GM19455 (cell line): ENCODE results near the gene TMA16.
"Not testable (repeated sequence)": the region's sequence is repeated elsewhere in the genome, so short reads cannot be mapped to it uniquely, and the experiment has no call there.

Experiments
- ATAC-seq: cut with Tn5 transposase; IDR thresholded peaks from one replicate; pipeline ENCODE4 v1.9.1; 2021; ENCODE audit not compliant: unreplicated experiment

Gene TMA16

GRCh38 chr4:163494360-163495241, at the start of gene TMA16:
Gene TMA16, plus strand, starts transcription at chr4:163494690. Its CDS starts 112 bp downstream, at chr4:163494802.
- ATAC-seq = peak; percentile 82

DNA sequence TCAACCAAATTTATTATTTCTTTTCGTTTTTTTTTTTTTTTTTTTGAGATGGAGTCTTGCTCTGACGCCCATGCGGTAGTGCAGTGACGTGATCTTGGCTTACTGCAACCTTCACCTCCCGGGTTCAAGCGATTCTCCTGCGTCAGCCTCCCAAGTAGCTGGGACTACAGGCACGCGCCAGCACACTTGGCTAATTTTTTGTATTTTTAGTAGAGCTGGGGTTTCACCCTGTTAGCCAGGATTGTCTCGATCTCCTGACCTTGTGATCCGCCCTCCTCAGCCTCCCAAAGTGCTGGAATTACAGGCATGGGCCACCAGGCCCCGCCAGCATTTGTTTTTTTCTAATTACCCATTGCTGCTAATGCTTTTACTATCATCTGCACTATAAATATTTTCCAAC, 47.5 kb upstream of the TMA16 start:
- ATAC-seq = not testable (repeated sequence)

- ATAC-seq = no peak
Observed at GRCh38 chr4:163447481-163447880, 47.0 kb upstream of the TMA16 start.

DNA sequence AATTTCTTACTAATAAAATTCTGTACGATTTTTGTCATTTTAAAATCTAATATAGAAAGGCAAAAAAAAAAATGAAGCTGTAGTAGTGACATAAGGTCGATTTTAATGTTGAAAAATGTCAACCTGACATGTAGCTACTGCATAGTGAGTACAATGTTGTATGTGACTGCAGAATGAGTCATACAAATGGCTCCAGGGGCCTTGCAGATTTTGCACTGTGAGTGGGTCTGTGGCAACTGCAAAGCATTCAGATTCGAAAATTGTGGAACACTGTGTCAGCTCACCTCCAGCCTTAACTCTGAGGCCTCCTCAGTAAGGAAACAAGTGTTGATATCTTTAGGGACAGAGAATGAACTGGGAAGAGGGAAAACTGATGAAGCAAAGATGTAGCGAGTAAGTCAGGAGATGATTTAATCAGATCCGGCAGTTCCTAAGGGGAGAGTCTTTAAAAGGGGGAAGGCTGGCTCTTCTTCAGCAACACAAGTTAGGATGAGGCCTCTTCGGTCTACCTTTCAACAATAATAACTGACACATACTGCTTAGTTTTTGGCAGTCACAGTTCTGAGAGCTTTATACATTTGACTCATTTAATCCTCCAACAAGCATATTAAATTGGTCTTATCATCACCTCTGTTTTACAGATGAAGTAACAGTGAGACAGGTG, 45.8 kb upstream of the TMA16 start:
- ATAC-seq = no peak

- ATAC-seq = no peak
Observed at GRCh38 chr4:163462556-163462955, 31.9 kb upstream of the TMA16 start.

DNA sequence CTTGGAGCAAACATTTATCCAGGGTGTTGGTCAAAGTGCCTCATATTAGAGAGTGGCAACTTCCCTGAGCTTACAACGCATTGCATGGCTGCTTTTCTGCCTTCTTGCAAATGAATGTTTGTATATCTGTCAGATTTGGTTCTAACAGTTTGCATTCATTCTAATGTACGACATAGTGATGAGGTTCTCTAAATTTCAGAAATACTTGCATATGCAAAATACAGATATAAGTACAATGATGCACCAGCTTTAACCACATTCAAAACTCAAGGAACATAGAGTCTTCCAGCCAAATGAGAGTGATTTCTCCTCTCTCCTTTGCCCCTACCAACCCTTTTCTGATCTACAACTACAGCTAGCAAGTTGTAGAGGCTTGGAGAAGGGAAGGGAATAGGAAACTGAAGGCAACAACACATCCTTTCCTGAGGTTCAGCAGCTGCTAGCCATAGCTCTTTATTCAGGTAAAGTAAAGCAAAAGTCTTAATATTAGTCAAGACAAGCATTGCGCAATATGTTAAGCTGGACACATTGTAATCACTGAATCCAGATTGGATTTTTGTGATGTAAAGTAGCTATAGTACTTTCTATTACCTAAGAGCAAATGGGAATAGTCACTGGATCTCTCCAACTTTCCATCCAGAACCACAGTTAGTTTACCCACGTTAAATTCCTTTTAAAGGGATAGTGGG, 27.3 kb upstream of the TMA16 start:
- no peak for ATAC-seq

DNA sequence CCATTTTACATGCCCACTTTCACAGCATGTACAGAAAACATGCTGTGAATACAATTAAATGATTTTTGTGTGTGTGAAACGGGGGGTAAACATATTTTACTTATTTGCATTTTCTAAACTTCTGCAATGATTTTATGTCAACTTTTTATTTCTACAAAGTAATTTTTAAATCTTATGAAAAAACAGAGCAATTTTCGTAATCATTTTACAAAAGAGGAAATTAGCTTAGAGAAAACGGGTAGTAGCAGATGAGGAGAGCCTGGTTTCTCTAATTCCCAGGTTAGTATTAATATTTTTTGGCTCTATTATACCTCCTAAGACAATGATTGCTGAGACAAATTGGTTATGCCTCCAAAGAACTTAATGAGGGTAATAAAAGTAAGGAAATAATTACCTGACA, 24.1 kb upstream of the TMA16 start:
- ATAC-seq = no peak

DNA sequence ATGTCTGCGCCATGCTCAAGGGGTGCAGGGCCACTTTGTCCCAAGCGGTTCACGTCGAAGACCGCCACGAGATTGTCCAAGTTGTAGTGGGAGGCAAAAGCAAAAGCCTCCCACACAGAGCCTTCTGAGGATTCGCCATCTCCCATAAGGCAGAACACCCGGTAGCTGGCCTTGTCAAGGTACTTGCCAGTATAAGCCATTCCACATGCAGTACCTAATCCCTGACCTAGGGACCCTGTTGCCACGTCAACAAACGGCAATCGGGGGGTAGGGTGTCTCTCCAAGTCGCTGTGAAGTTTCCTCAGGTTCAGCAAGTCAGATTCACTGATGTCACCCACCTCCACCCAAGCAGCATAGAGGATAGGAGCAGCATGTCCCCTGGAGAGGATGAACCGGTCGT, 21.4 kb upstream of the TMA16 start:
- no peak for ATAC-seq

DNA sequence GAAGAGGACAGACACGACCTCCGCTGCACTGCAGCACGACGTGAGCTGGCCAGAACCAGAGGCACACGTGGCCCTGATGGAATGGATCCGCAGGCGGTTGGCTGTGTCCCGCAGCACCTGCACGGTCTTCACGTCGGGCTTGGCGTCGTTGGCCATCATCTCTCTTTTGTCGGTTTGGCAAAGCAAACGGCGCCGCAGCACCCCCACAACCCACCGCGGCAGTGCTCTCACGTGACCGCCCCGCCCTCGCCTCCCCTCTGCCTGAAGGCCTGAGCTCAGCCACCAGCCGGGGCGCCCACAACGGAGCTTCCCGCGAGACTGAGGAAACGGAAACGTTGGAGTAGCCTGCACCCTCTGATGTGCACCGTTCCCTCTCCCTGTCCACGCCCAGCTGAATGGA, 20.9 kb upstream of the TMA16 start, which contains the start of gene TKTL2:
Gene TKTL2 (minus strand): TSS at position 179 of the 400 bp plus-strand sequence. CDS start 20 bp downstream, at position 159.
- no peak for ATAC-seq

DNA sequence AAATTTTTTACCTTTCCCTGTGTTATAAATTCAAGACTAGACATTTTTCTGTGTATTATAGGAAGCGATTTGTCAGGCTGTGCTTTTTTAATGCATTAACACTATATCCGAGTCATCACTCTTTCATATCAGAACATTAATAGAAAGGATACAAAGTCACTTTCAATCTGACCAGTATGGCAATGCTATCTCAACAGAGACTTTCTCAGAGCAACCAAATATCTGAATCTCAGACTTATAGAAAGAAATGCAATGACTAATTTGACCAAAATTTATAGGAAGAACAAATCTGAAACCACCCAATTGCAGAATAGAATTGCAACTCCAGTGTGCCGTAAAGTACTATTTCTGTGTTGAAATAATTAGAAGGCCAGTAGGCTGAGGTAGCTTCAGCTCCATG, 20.5 kb upstream of the TMA16 start:
- no peak for ATAC-seq

DNA sequence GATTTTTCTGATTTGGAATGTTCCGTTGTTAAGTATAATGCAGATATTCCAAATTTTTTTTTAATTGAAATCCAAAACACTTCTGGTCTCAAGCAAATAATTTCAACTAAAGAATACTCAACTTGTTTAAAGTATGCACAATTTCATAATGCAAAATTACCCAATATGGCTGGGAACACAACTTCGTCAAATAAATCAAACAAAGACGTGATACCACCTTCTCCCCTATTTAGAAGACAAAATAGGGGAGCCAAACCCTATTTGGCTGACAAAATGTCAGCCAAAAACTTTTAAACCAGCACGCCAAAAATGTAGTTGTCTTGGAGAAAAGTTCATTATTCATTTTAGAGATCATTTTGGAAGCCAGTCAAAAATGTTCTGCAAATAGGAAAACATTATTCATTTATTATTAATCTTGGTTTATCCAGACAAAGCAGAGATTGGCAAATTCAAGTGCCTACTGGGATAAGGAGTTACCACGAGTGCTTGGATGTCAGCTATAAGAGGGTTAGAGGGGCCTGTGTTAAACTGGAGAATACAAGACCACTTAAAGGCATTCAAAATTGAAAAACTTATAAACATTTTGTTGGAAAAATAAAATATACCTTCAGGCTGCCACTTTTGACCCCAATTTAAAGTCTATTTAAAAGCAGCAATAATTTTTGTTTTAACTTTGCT, 17.6 kb upstream of the TMA16 start:
- ATAC-seq = no peak

DNA sequence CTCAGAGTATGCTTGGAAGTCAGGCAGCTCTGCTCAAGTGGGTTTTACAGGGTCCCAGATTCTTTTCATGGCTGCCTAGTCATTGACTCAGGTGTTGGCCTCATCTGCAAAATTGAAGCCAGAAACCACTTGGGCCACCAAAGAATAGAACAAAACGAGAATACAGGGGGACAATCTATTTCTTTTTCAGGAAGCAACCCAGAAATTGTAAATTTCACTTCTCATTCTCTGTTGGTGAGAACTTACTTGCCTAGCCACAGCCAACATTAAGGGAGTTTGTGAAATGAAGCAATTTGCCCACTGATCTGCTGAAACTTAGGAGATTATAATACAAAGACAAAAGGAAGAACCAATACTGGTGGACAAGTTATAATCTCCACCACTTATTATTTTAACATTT, 12.3 kb upstream of the TMA16 start:
- peak; percentile 65 for ATAC-seq

GRCh38 chr4:163484906-163485305, 9.6 kb upstream of the TMA16 start:
- peak; percentile 49 for ATAC-seq

DNA sequence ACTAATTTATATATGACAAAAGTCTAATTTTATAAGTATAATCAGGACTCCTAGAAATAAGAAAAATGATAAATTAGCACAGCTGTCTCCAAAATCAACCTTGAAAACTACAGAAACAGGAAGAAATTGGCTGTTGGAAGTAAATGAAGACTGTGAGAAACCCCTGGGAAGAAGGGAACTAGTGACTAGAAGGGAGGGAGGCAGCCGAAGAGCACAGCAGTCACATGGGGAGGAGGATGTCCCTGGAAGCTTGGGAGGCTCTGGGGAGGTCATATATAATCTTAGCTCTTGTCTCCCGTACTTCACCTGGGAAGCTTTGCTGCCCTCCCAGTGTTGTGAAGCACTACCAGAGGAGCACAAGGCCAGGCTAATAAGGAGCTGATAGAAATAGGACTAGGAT, 8.9 kb upstream of the TMA16 start:
- no peak for ATAC-seq

DNA sequence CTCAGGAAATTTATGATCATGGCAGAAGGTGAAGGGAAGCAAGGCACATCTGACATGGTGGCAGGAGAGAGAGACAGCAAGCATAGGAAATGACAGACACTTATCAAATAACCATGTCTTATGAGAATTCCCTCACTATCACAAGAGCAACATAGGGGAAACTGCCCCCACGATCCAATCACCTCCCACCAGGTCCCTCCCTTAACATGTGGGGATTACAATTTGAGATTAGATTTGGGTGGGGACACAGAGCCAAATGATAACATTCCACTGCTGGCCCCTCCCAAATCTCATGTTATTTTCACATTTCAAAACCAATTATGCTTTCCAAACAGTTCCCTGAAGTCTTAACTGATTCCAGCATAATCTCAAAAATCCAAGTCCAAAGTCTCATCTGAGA, 8.2 kb upstream of the TMA16 start:
- ATAC-seq = no peak

DNA sequence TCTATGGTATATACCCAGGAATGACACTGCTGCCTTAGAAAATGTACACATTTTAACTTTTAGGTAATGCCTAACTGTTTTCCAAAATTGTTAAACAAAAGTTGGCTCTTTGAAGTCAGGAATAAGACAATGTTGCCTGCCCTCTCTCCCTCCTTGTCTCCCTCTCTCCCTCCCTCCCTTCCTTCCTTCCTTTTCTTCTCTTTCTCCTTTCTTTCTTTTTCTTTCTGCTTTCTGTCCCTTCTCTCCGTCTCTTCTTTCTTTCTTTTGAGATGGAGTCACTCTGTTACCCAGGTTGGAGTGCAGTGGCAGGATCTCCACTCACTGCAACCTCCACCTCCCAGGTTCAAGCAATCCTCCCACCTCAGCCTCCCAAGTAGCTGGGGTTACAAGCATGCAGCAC, 4.6 kb upstream of the TMA16 start:
- ATAC-seq = no peak

- ATAC-seq = no peak
Observed at GRCh38 chr4:163492951-163493504, 1.5 kb upstream of the TMA16 start.

GRCh38 chr4:163493643-163494359, 689 bp upstream of the TMA16 start:
- no peak for ATAC-seq

GRCh38 chr4:163495900-163496299, 1.4 kb downstream of the TMA16 start:
- peak; percentile 14 for ATAC-seq

DNA sequence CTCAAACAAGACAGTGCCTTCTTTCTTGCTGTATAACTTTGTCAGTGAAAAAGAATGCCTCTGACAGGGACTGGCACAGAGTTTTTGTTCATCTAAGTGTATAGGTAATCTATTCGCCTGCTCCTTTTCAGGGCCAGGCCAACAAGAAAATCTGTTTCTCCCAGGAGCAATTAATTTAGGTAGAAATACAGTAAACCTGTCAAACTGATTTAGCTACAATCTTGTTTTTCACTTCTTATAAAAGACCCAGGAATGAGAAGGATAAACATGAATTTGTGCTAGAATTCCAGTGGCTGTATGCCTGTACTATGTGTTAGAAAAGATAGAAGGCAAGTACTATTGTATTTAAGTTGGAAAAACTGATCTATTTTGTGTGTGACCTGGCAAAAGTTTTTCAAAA, 6.1 kb downstream of the TMA16 start:
- ATAC-seq = no peak
